ENCODE data around the gene NKD2.

The NKD2 gene

DNA sequence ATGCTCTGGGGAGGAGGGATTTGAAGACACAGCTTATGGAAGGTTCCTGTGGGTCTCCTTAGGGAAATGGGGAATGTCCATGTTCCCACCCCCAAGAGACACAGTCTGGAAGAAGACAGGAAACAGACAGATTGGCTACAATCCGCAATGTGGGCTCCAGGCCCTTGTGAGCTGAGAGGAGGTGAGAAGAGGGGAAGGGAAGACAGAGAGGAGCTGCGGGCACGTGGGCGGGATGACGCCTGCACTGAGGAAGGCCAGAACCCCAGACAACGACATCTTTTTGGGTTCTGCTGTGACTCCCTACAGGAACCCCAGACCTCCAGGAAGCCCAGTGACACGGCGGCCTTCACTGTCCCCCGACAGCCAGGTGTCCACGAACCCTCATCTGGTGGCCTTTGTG lies 29.9 kb upstream of the NKD2 start:
- DNase-seq (ENCODE audit: low read depth): no peak

DNA sequence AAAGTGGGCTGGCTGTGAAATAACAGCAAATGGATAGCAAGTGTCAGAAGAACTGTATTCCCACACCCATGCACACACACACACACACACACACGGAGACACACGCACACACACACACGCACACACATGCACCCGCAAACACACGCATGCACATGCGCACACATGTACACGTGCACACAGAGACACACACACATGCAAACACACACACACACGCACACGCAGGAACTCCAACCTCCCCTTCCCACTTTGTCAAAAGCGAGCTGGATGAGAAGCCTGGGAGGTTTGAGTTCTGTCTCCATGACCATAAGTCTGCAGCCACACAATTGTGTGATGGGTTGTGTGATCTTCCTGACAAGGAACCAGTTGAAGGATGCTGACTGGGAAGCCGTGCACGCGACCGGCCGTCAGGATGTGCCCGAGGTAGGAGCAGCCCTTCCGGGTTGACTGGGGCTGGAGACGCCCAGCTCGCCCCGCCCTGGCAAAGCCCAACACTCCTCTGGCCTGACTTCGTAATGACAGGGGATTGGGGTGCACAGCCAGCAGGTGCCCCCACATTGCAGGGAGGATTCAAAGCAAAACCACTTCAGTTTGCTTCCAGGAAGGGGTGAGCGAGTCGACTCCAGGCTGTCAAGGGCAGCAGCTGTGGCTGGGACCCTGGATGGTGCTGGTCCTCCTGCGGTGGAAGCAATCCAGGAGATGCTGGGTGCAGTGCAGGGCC lies 29.3 kb upstream of the NKD2 start:
- DNase-seq (ENCODE audit: low read depth): no peak

GRCh38 chr5:980001-980588 lies 28.5 kb upstream of the NKD2 start:
- no peak for DNase-seq (ENCODE audit: low read depth)

- no peak for DNase-seq (ENCODE audit: low read depth)
Observed at GRCh38 chr5:980966-981365, 27.6 kb upstream of the NKD2 start.

DNA sequence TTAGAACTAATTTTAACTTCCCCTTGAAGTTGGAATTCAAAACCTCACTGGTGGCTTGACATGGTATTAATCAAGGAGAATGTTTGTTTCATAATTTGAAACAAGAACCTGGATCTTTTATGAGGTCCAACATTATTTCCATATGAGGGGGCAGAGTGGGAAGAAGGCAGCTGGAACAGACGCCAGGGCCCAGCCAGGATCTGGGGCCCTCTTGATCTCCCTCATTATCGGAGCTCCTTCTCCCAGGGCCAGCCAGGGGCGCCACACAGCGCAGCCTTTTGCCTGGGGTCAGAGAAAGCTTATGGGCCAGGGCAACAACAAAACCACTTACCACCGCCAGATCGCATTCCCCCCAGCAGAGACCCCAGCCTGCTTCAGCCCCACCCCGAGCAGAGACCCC lies 27.1 kb upstream of the NKD2 start:
- no peak for DNase-seq (ENCODE audit: low read depth)

DNA sequence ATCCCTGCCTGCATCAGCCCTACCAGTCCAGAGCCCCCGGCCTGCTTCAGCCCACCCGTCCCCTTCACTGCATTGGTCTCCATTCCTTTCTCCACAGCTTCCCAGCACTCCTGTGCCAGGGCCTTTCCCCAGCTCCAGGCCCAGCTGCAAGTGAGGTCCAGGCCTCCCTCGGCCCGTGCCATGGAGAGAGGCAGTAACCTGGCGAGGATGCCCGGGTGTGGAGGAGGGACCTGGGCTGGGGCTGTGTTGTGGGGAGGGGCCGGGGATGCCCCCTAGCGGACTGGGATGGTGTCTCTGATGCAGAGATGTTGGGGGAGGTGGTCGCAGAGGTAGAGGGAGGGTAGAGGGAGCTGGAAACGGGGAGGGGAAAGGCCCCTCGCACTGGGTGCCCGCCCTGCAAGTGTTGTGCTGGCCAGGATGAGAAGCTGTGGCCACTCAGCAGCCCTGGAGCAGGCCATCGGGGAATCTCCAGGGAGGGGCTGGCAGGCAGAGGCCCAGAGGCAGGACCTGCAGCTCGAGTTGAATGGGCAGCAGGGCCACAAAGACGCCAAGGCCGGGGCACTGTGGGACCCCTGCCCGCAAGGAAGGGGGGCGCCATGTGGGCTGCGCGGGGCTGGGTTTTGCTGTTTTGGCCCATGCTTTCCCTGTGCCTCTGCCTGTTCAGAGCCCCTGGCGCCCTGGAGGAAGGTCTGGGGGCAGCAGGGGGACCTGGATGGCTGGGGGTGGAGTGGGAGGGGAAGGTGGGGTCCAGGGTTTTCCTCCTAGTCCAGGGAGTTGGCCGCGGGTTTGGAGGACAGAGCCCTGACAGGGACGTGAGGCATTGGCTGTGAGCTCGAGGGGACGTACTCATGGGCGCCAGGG lies 26.0 kb upstream of the NKD2 start:
- no peak for DNase-seq (ENCODE audit: low read depth)

DNA sequence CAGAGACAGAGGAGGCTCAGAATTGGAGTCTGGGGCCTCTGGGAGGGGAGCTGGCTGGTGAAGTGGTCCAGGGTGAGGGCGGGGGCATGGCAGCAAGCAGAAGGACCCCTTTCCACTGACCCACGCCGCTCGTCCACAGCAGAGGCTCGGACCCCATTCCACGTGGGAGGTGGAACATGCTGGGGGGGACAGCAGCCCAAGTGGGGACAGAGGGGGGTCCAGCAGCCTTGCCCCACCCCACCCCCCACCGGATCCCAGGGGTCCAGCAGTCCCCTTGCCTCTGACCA lies 25.4 kb upstream of the NKD2 start:
- no peak for DNase-seq (ENCODE audit: low read depth)

DNA sequence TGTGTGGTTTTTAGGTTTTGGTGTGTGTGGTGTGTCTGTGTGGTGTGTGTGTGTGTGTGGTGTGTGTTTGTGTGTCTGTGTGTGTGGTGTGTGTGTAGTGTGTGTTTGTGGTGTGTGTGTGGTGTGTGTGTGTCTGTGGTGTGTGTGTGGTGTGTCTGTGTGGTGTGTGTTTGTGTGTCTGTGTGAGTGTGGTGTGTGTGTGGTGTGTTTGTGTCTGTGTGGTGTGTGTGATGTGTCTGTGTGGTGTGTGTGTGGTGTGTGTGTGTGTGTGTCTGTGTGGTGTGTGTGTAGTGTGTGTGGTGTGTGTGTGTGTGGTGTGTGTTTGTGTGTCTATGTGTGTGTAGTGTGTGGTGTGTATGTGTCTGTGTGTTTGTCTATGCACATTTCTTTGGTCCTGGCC lies 25.0 kb upstream of the NKD2 start:
- DNase-seq (ENCODE audit: low read depth): no peak

DNA sequence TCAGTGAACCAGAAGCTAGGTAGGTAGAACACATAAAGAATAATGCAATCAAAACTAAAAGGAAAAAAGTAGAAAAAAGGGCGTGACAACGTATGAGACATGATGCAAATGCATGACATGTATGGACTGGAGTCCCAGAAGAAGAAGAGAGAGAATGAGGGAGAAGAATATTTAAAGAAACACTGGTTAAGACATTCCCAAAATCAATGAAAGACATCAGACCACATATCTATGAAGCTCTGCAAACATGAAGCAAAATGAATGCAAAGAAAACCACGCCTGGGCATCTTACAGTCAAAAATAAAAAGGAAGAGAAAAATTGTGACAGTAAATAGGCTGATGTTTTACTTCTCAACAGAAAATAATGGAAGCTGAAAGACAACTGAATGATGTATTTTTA lies 23.8 kb upstream of the NKD2 start:
- DNase-seq (ENCODE audit: low read depth): no peak

DNA sequence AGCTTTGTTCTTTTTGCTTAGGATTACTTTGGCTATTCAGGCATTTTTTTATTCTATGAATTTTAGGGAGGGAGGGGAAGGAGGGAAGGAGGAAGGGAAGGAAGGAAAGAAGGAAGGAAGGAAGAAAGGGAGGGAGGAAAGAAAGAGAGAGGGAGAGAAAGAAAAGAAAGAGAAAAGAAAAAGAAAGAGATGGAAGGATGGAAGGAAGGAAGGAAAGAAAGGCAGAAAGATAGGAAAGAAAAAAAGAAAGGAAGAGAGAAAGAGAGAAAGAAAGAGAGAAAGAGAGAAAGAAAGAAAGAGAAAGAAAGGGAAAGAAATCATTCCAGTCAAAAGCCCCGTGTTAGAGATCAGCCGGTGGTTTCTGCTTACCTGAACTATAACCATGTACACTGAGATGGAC lies 20.8 kb upstream of the NKD2 start:
- no peak for DNase-seq (ENCODE audit: low read depth)

- DNase-seq (ENCODE audit: low read depth): no peak
Observed at GRCh38 chr5:988322-988721, 20.3 kb upstream of the NKD2 start.

DNA sequence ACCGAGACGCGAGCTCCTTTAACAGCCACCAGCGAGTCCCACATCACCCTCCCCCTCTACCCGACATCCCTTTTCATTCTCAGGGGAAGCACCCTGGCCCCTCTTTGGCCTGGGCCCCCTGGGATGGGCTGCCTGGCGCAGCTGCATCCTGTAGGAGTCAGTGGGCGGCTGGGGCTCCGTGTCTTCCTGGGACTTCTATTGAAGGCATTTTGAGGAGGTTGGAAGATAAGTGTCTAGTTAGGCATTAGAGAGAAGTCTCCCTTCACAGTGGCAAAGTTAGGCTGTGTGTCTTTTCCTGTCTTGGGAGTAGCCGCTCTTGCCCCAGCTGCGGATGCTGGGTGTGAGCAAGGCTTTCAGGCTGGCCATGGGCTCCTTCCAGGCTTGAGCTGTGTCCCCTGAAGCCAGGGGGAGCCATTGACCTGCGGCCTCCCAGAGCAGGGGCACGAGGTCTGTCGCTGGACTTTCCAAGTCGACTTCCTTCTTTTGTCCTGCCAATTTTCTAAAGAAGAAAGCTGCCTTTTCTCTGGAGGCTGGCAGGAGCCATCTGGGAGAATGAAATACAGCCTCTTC lies 18.6 kb upstream of the NKD2 start:
- no peak for DNase-seq (ENCODE audit: low read depth)

GRCh38 chr5:991472-992267 lies 16.9 kb upstream of the NKD2 start:
- DNase-seq (ENCODE audit: low read depth): no peak

DNA sequence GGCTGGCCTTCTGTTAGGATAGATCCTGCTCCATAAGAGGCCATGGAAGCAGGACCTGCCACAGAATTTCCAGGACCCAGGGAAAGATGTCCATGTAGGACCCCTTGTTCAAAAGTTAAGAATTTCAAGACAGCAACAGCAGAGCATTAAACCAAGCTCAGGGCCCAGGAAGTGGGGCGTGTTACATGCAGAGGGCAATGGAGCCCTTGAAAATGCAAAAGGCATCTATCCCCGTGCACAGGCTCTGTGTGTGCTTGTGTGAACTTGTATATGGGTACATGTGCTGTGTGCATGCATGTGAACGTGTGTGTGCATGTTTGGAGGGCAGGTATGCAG lies 14.4 kb upstream of the NKD2 start:
- no peak for DNase-seq (ENCODE audit: low read depth)

- DNase-seq (ENCODE audit: low read depth): no peak
Observed at GRCh38 chr5:994821-995220, 13.8 kb upstream of the NKD2 start.

GRCh38 chr5:995318-995717 lies 13.3 kb upstream of the NKD2 start:
- no peak for DNase-seq (ENCODE audit: low read depth)

- peak; percentile 31 for DNase-seq (ENCODE audit: low read depth)
Observed at GRCh38 chr5:997001-997474, 11.6 kb upstream of the NKD2 start.

- DNase-seq (ENCODE audit: low read depth): no peak
Observed at GRCh38 chr5:997711-998110, 10.9 kb upstream of the NKD2 start.

- no peak for DNase-seq (ENCODE audit: low read depth)
Observed at GRCh38 chr5:998246-999031, 10.2 kb upstream of the NKD2 start.

GRCh38 chr5:999032-999501 lies 9.5 kb upstream of the NKD2 start:
- no peak for DNase-seq (ENCODE audit: low read depth)

GRCh38 chr5:999724-1000123 lies 8.9 kb upstream of the NKD2 start:
- DNase-seq (ENCODE audit: low read depth): no peak
